ENCODE data around the gene CTCFL. TPM values are rescaled to one million over a fixed set of nuclear protein-coding genes. Genes with fewer than 3 reads are reported as not detected.

The CTCFL gene
- total RNA-seq, 2 donors from 2014 or later: not detected

GRCh38 chr20:57522380-57523140 lies 2.4 kb downstream of the CTCFL start:
- DNase-seq: no peak
- intact Hi-C loops (cut with DNase I): loop anchor here (10.0 kb wide), 1 partner anchor 682 kb away; no protein-coding TSS in a partner anchor
- 45 to 58% methylated on average over 5 of the region's 5 CpGs for WGBS, 2 donors

GRCh38 chr20:57517904-57518303 lies 7.0 kb downstream of the CTCFL start:
- intact Hi-C loops (cut with DNase I): loop anchor here (2.0 kb wide), 1 partner anchor 77 kb away; no protein-coding TSS in a partner anchor
- H3K27ac ChIP-seq: no peak overlapping the region
- no peaks in the 10 kb centered on the region for H3K9me3 ChIP-seq
- no peak for DNase-seq
- no peak for TF ChIP-seq POLR2A (IDR thresholded peaks at IDR 0.05)
- no peak for TF ChIP-seq CTCF (IDR thresholded peaks at IDR 0.05)
- H3K4me3 ChIP-seq: no peak overlapping the region
- no peaks in the 10 kb centered on the region for H3K36me3 ChIP-seq (replicated peaks in 1 of 2; ENCODE audit: insufficient read depth in 1 of 2, low read depth in 2 of 2)
- 74 to 77% methylated on average over 5 of the region's 5 CpGs for WGBS, 2 donors
- no peaks in the 10 kb centered on the region for H3K27me3 ChIP-seq
- ATAC-seq: no peak
- no peaks in the 10 kb centered on the region for H3K4me1 ChIP-seq

More at GRCh38 chr20:57522380-57523140, 2.4 kb downstream of the CTCFL start:
- no peaks in the 10 kb centered on the region for H3K9me3 ChIP-seq
- no peak overlapping the region for H3K4me3 ChIP-seq
- no peaks in the 10 kb centered on the region for H3K36me3 ChIP-seq (replicated peaks in 1 of 2; ENCODE audit: insufficient read depth in 1 of 2, low read depth in 2 of 2)
- H3K4me1 ChIP-seq: no peaks in the 10 kb centered on the region
- no peak for TF ChIP-seq CTCF (IDR thresholded peaks at IDR 0.05)
- TF ChIP-seq POLR2A (IDR thresholded peaks at IDR 0.05): no peak
- ATAC-seq: no peak
- no peaks in the 10 kb centered on the region for H3K27me3 ChIP-seq
- H3K27ac ChIP-seq: no peak overlapping the region

GRCh38 chr20:57514273-57514751 lies 10.6 kb downstream of the CTCFL start:
- ATAC-seq (peak; percentile 71), DNase-seq (peak; percentile 69 to 82 (median 78))
- no peaks in the 10 kb centered on the region for H3K27me3 ChIP-seq
- H3K9me3 ChIP-seq: no peaks in the 10 kb centered on the region
- no peaks in the 10 kb centered on the region for H3K36me3 ChIP-seq (replicated peaks in 1 of 2; ENCODE audit: insufficient read depth in 1 of 2, low read depth in 2 of 2)
- H3K4me3 ChIP-seq: no peak overlapping the region
- intact Hi-C loops (cut with DNase I): no loop called here
- TF ChIP-seq POLR2A (IDR thresholded peaks at IDR 0.05) (no peak), CTCF (IDR thresholded peaks at IDR 0.05) (peak; percentile 51 to 88 (median 74))
- no peak overlapping the region for H3K27ac ChIP-seq
- H3K4me1 ChIP-seq: no peaks in the 10 kb centered on the region
- 27 to 30% methylated on average over 16 to 17 of the region's 17 CpGs for WGBS, 2 donors

GRCh38 chr20:57513199-57513598 lies 11.7 kb downstream of the CTCFL start:
- H3K27ac ChIP-seq: no peak overlapping the region
- no peaks in the 10 kb centered on the region for H3K4me1 ChIP-seq
- ATAC-seq: no peak
- DNase-seq: no peak
- 37 to 41% methylated on average over 1 of the region's 1 CpG for WGBS, 2 donors
- intact Hi-C loops (cut with DNase I): no loop called here
- TF ChIP-seq CTCF (IDR thresholded peaks at IDR 0.05) (no peak), POLR2A (IDR thresholded peaks at IDR 0.05) (no peak)
- no peaks in the 10 kb centered on the region for H3K27me3 ChIP-seq
- H3K4me3 ChIP-seq: no peak overlapping the region
- H3K9me3 ChIP-seq: no peaks in the 10 kb centered on the region
- no peaks in the 10 kb centered on the region for H3K36me3 ChIP-seq (replicated peaks in 1 of 2; ENCODE audit: insufficient read depth in 1 of 2, low read depth in 2 of 2)
